Measurements from ENCODE around the gene LRRK2.

Gene LRRK2

DNA sequence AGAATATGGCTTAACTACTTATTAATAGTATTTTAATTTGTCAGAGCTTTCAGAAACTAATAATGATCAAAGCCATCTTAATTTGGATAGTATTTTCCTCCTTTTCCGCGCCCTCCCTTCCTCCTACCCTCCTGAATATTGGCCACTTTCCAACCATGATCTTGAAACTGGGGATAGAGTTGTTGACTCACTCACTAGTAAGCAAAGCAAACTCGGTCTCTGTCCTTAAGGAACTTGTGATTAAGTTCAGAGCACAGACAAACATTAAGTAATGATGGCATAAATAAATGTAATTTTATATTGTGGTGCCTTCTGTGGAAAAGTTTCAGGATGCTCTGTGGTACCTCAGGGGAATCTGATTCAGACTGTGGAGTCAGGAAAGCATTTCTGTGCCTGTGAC is 75.7 kb downstream of the LRRK2 start:
- CTCF ChIA-PET: interaction anchor here (0.8 kb wide), 1 partner anchor 13 kb away, joined by 3 read pairs; no protein-coding TSS in a partner anchor
- no peak overlapping the region for H3K4me3 ChIP-seq (ENCODE audit: low read depth, low read length)

More for the DNA sequence above, 75.7 kb downstream of the LRRK2 start:
- TF ChIP-seq, protein P1, sequence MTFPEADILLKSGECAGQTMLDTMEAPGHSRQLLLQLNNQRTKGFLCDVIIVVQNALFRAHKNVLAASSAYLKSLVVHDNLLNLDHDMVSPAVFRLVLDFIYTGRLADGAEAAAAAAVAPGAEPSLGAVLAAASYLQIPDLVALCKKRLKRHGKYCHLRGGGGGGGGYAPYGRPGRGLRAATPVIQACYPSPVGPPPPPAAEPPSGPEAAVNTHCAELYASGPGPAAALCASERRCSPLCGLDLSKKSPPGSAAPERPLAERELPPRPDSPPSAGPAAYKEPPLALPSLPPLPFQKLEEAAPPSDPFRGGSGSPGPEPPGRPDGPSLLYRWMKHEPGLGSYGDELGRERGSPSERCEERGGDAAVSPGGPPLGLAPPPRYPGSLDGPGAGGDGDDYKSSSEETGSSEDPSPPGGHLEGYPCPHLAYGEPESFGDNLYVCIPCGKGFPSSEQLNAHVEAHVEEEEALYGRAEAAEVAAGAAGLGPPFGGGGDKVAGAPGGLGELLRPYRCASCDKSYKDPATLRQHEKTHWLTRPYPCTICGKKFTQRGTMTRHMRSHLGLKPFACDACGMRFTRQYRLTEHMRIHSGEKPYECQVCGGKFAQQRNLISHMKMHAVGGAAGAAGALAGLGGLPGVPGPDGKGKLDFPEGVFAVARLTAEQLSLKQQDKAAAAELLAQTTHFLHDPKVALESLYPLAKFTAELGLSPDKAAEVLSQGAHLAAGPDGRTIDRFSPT (tag by site-specific recombination; IDR thresholded peaks at IDR 0.05): no peak
- TF ChIP-seq ZNF792 (tag by site-specific recombination; IDR thresholded peaks at IDR 0.05) (no peak), MEIS1 (CRISPR knock-in tag; IDR thresholded peaks at IDR 0.05; ENCODE audit: borderline replicate concordance) (no peak), ZNF366 (tag by site-specific recombination; conservative IDR thresholded peaks at IDR 0.05) (no peak), ZNF2 (tag by site-specific recombination; IDR thresholded peaks at IDR 0.05) (no peak), ZNF24 (tag by site-specific recombination; IDR thresholded peaks at IDR 0.05) (no peak), ZNF426 (tag by site-specific recombination; IDR thresholded peaks at IDR 0.05) (no peak), ZNF148 (tag by site-specific recombination; IDR thresholded peaks at IDR 0.05; ENCODE audit: borderline replicate concordance) (no peak), ZNF138 (tag by site-specific recombination; IDR thresholded peaks at IDR 0.05; ENCODE audit: borderline replicate concordance) (no peak), ZNF513 (tag by site-specific recombination; IDR thresholded peaks at IDR 0.05) (no peak), ZNF292 (tag by site-specific recombination; IDR thresholded peaks at IDR 0.05; ENCODE audit: borderline replicate concordance, low read depth) (no peak), ZNF354C (tag by site-specific recombination; IDR thresholded peaks at IDR 0.05; ENCODE audit: borderline replicate concordance, low read depth) (no peak), ZNF561 (tag by site-specific recombination; IDR thresholded peaks at IDR 0.05; ENCODE audit: borderline replicate concordance) (no peak), ZNF155 (tag by site-specific recombination; IDR thresholded peaks at IDR 0.05) (no peak), ZSCAN5A (tag by site-specific recombination; IDR thresholded peaks at IDR 0.05) (no peak)
- TF ChIP-seq, protein P2, sequence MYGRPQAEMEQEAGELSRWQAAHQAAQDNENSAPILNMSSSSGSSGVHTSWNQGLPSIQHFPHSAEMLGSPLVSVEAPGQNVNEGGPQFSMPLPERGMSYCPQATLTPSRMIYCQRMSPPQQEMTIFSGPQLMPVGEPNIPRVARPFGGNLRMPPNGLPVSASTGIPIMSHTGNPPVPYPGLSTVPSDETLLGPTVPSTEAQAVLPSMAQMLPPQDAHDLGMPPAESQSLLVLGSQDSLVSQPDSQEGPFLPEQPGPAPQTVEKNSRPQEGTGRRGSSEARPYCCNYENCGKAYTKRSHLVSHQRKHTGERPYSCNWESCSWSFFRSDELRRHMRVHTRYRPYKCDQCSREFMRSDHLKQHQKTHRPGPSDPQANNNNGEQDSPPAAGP (tag by site-specific recombination; IDR thresholded peaks at IDR 0.05): no peak
- TF ChIP-seq, protein P3, sequence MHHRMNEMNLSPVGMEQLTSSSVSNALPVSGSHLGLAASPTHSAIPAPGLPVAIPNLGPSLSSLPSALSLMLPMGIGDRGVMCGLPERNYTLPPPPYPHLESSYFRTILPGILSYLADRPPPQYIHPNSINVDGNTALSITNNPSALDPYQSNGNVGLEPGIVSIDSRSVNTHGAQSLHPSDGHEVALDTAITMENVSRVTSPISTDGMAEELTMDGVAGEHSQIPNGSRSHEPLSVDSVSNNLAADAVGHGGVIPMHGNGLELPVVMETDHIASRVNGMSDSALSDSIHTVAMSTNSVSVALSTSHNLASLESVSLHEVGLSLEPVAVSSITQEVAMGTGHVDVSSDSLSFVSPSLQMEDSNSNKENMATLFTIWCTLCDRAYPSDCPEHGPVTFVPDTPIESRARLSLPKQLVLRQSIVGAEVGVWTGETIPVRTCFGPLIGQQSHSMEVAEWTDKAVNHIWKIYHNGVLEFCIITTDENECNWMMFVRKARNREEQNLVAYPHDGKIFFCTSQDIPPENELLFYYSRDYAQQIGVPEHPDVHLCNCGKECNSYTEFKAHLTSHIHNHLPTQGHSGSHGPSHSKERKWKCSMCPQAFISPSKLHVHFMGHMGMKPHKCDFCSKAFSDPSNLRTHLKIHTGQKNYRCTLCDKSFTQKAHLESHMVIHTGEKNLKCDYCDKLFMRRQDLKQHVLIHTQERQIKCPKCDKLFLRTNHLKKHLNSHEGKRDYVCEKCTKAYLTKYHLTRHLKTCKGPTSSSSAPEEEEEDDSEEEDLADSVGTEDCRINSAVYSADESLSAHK (tag by site-specific recombination; IDR thresholded peaks at IDR 0.05): no peak
- Histone ChIP-seq H3K36me3 (ENCODE audit: control insufficient read depth in 2 of 2, insufficient read depth in 1 of 2, low read length in 2 of 2) (no peaks in the 10 kb centered on the region), H3K27ac (ENCODE audit: extremely low read depth, low read depth, low read length) (no peak overlapping the region), H3K9me3 (ENCODE audit: control insufficient read depth, insufficient read depth, low read depth, low read length) (no peaks in the 10 kb centered on the region), H3K4me1 (ENCODE audit: control insufficient read depth, insufficient read depth, low read length) (no peaks in the 10 kb centered on the region)
- POLR2A ChIA-PET: no interaction called here
